Stimulated activated effector memory CD8-positive, alpha-beta T cell treated with anti-CD3 and anti-CD28 coated beads, Interleukin-12 subunit alpha, Interleukin-12 subunit beta, amount 100 ng/mL, for 72 hours (primary cell): Measurements from ENCODE around the gene OR2J1.
"Not testable (repeated sequence)": the region's sequence is repeated elsewhere in the genome, so short reads cannot be mapped to it uniquely, and the experiment has no call there.

ENCODE experiments used
- ATAC-seq: fragments of 150-1000 bp; cut with Tn5 transposase; 2 replicates; pipeline ENCODE4 v1.10.0; 2021
- DNase-seq, 2 donors: peaks; one replicate each; pipeline ENCODE4 v3.0.0; 2021 to 2022; ENCODE audit warnings: low spot score in 2 of 2
- H3K27ac Mint-ChIP-seq: one replicate; pipeline ENCODE4 v1.8.0; 2022; ENCODE audit warnings: mild to moderate bottlenecking, mixed read lengths
- H3K36me3 Mint-ChIP-seq: one replicate; pipeline ENCODE4 v1.8.0; 2022; ENCODE audit warnings: mild to moderate bottlenecking, mixed read lengths
- H3K4me1 Mint-ChIP-seq: one replicate; pipeline ENCODE4 v1.8.0; 2022; ENCODE audit warnings: mixed read lengths
- H3K4me3 Mint-ChIP-seq: one replicate; pipeline ENCODE4 v1.8.0; 2022; ENCODE audit warnings: mild to moderate bottlenecking, mixed read lengths
- H3K9me3 Mint-ChIP-seq: one replicate; pipeline ENCODE4 v1.8.0; 2022; ENCODE audit warnings: mixed read lengths

Gene OR2J1

DNA sequence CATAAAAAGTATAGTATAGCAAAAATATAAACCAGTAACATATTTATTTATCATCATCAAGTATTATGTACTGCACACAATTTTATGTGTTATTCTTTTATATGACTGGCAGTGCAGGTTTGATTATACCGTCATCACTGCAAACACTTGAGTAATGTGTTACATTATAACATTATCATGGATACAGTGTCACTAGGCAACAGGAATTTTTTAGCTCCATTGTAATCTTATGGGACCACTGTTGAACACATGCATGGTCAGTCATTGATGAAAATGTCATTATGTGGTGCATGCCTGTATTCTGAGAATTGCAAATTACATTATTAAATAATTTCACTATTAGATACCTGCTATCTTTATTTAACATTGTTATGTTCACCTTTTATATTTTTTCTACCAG lies 42.3 kb downstream of the OR2J1 start:
- Mint-ChIP-seq H3K36me3 (no peaks in the 10 kb centered on the region), H3K9me3 (no peaks in the 10 kb centered on the region), H3K4me3 (no peak overlapping the region), H3K27ac (no peak overlapping the region), H3K4me1 (no peaks in the 10 kb centered on the region)
- no peak for DNase-seq
- no peak for ATAC-seq

DNA sequence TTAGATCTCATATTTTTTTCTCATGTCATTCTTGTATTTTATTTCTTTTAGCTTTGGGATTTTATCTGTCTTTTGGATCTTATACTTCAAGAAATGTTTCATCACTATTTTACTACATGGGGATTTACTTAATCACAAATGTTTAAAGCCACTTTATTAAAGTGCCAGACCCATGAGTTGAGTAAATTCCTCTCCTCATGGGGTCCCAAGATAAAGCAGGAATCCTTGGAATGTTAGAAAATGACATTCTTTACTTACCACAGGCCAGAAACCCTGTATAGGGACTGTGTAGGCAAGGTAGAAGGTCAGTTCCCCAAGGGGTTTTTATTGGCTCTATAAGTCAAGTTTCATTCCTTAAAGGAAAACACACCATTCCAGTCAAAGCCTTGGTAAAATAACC lies 43.0 kb downstream of the OR2J1 start:
- Mint-ChIP-seq H3K36me3 (no peaks in the 10 kb centered on the region), H3K27ac (no peak overlapping the region), H3K4me1 (no peaks in the 10 kb centered on the region), H3K9me3 (no peaks in the 10 kb centered on the region), H3K4me3 (no peak overlapping the region)
- DNase-seq (no peak), ATAC-seq (no peak)

DNA sequence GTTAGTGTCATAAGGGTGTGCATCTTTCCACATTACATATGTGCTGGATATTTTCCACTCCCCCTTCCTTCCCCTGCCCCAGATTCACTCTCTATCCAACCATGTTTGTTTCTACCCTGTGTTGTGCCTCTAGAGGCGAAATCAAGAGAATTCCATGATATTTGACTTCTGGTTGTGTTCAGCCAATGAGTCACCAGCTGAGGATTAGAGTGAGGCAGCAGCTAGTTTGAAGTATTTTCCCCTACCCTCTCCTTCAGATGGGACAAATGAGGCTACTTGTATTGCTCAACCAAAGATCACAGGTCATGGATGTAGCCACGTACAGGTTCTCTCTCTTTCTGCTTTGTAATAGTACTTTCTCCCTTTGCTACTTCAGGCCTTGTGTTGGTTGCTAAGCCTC lies 46.9 kb downstream of the OR2J1 start:
- no peak overlapping the region for H3K4me3 Mint-ChIP-seq
- peaks cover 7% of the 10 kb centered on the region for H3K9me3 Mint-ChIP-seq
- no peak overlapping the region for H3K27ac Mint-ChIP-seq
- no peaks in the 10 kb centered on the region for H3K4me1 Mint-ChIP-seq
- ATAC-seq = no peak
- no peak for DNase-seq
- no peaks in the 10 kb centered on the region for H3K36me3 Mint-ChIP-seq

DNA sequence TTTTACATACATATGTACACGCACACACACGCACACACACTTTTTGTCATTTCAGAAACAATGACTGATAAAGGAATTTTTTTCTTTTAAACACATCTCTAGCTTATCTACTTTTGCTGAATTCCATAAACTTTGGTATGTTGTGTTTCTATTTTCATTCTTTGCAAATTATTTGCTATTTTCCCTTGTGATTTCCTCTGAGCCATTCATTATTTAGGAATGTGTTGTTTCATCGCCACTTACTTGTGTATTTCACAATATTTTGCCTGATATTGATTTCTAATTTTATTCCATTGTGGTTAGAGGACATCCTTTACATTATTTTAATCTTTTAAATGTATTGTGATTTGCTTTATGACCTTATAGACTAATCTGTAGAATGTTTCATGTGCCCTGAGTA lies 47.8 kb downstream of the OR2J1 start:
- Mint-ChIP-seq H3K4me1 (no peaks in the 10 kb centered on the region), H3K27ac (no peak overlapping the region), H3K9me3 (peaks cover 7% of the 10 kb centered on the region), H3K36me3 (no peaks in the 10 kb centered on the region), H3K4me3 (no peak overlapping the region)
- ATAC-seq (no peak), DNase-seq (no peak)

DNA sequence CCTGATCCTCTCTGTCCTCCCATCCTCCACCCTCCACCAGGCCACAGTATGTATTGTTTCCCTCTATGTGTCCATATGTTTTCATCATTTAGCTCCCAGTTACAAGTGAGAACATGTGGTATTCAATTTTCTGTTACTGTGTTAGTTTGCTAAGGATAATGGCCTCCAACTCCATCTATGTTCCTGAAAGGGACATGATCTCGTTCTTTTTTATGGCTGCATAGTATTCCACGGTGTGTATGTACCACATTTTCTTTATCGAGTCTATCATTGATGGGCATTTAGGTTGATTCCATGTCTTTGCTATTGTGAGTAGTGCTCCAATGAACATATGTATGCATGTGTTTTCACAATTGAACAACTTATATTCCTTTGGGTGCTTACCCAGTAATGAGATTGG lies 50.2 kb downstream of the OR2J1 start:
- H3K4me3 Mint-ChIP-seq, ATAC-seq, H3K36me3 Mint-ChIP-seq, H3K27ac Mint-ChIP-seq, H3K4me1 Mint-ChIP-seq, H3K9me3 Mint-ChIP-seq, DNase-seq: not testable (repeated sequence)
